Endodermal cell (in vitro differentiated cells): Measurements from ENCODE around the gene GIT1. TPM values are rescaled to one million over a fixed set of nuclear protein-coding genes. Genes with fewer than 3 reads are reported as not detected.
A peak's percentile ranks its signal among the peaks of the same experiment; 100 is the strongest.

Experiments
- DNase-seq: peaks from one replicate; pipeline ENCODE4 v3.0.0-alpha.2; 2017
- H3K27ac ChIP-seq: 2 replicates; pipeline ENCODE4 v1.5.1; 2013; ENCODE audit warnings: mild to moderate bottlenecking, low read depth, low read length, moderate library complexity
- H3K27me3 ChIP-seq: 2 replicates; pipeline ENCODE4 v1.6.1; 2013; ENCODE audit warnings: mild to moderate bottlenecking, low read length, moderate library complexity; ENCODE audit not compliant: insufficient read depth, control insufficient read depth, poor library complexity, severe bottlenecking
- H3K36me3 ChIP-seq: 2 replicates; pipeline ENCODE4 v1.7.0; 2013; ENCODE audit warnings: mild to moderate bottlenecking, low read length, moderate library complexity; ENCODE audit not compliant: control insufficient read depth, insufficient read depth
- H3K4me1 ChIP-seq: one replicate; pipeline ENCODE4 v1.7.0; 2013; ENCODE audit warnings: low read length; ENCODE audit not compliant: control insufficient read depth, insufficient read depth
- H3K4me3 ChIP-seq: 2 replicates; pipeline ENCODE4 v1.5.1; 2013; ENCODE audit warnings: mild to moderate bottlenecking, low read length, moderate library complexity
- H3K9ac ChIP-seq: 2 replicates; pipeline ENCODE4 v1.6.1; 2013; ENCODE audit warnings: mild to moderate bottlenecking, low read length, moderate library complexity; ENCODE audit not compliant: poor library complexity, severe bottlenecking; ENCODE audit errors: extremely low read depth
- H3K9me3 ChIP-seq: 2 replicates; pipeline ENCODE4 v1.6.1; 2013; ENCODE audit warnings: mild to moderate bottlenecking, low read length, moderate library complexity; ENCODE audit not compliant: control insufficient read depth
- H3K27ac Mint-ChIP-seq: 2 replicates; pipeline ENCODE4 v1.8.0; 2020; ENCODE audit warnings: mixed read lengths
- H3K27me3 Mint-ChIP-seq: 2 replicates; pipeline ENCODE4 v1.8.0; 2021; ENCODE audit warnings: mild to moderate bottlenecking, mixed read lengths; ENCODE audit not compliant: insufficient read depth
- H3K36me3 Mint-ChIP-seq: 2 replicates; pipeline ENCODE4 v1.8.0; 2020; ENCODE audit warnings: low read depth, mixed read lengths
- H3K4me1 Mint-ChIP-seq: 2 replicates; pipeline ENCODE4 v1.8.0; 2020; ENCODE audit warnings: mixed read lengths
- H3K4me3 Mint-ChIP-seq: 2 replicates; pipeline ENCODE4 v1.8.0; 2020; ENCODE audit warnings: mild to moderate bottlenecking, moderate library complexity, mixed read lengths
- H3K9me3 Mint-ChIP-seq: 2 replicates; pipeline ENCODE4 v1.8.0; 2020; ENCODE audit warnings: mild to moderate bottlenecking, mixed read lengths
- WGBS, 2 experiments: methylation state at CpG; one replicate each; pipeline versions ENCODE4 v1.1.5 to v1.1.7; 2013; ENCODE audit warnings: missing lambda C conversion rate in 2 of 2, mixed read lengths in 1 of 2; ENCODE audit not compliant: insufficient coverage in 1 of 2, insufficient read length in 1 of 2; 5-methylcytosine and 5-hydroxymethylcytosine counted together
- total RNA-seq, 2 donors: library from RNA; stranded (reverse); fragmentation: NEBNext Ultra II Directional in 1 of 2; extraction: Animal tissue kit (Norgen Biotek cat#: 25700) in 1 of 2; gene quantifications; 2 replicates in 1 of 2; 3 replicates in 1 of 2; pipeline ENCODE4 v1.2.1, GENCODE V29; 2021
- TF ChIP-seq, protein P1 (sequence below): fragments of 200-600 bp; sonication (generic); conservative IDR thresholded peaks from 2 replicates; pipeline ENCODE4 v1.5.0; 2021; ENCODE audit warnings: antibody characterized with exemption, mild to moderate bottlenecking

Gene GIT1
- total RNA-seq, 2 donors from 2014 or later = 45.0 to 61.8 TPM

DNA sequence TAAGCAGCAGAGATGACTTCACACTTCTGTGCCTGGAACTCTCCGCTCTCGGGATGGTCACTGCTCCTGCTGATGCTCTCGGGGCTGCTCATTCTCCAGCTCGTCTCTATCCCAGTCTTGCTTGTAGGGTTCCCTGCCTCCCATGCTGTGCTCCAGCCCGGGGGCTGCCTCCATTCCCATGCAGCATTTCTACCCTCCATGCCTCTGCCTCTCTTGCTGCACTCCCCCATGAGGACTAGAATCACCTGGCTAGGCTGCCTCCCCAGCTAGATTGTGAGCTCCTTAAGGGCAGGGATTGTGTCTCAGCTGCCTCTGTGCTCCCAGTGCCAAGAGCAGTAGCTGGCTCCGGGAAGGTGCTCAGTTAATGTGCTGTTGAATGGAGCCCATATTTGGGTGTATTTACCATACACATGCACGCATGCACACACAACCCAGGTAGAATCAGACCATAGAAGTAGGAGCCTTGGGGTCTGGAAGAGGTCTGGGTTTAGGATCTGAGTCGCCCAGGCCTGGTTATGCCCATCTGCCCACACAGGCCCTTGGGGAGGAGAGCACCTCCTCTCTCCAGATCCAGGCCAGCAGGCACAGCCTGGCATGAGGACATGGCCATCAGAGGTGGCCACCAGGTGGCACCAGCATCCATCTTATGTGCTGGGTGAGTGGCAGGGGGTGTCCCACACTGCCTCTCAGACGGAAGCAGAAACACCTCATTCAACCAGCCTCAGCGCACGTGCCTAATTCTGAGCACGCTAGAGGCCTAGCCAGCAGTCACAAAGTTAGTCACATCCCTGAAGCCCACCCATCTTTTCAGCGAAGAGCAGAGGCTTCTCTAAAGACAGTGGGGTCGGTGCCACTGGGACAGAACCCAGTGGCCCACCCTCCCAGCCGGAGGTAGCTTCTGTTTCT is 9.3 kb downstream of the GIT1 start:
- no peak overlapping the region for H3K27ac ChIP-seq
- Mint-ChIP-seq H3K27me3 (no peaks in the 10 kb centered on the region), H3K4me3 (no peak overlapping the region), H3K9me3 (no peaks in the 10 kb centered on the region), H3K36me3 (peaks cover 35% of the 10 kb centered on the region), H3K27ac (no peak overlapping the region), H3K4me1 (peaks cover 9% of the 10 kb centered on the region)
- H3K27me3 ChIP-seq = no peaks in the 10 kb centered on the region
- TF ChIP-seq, protein P1, sequence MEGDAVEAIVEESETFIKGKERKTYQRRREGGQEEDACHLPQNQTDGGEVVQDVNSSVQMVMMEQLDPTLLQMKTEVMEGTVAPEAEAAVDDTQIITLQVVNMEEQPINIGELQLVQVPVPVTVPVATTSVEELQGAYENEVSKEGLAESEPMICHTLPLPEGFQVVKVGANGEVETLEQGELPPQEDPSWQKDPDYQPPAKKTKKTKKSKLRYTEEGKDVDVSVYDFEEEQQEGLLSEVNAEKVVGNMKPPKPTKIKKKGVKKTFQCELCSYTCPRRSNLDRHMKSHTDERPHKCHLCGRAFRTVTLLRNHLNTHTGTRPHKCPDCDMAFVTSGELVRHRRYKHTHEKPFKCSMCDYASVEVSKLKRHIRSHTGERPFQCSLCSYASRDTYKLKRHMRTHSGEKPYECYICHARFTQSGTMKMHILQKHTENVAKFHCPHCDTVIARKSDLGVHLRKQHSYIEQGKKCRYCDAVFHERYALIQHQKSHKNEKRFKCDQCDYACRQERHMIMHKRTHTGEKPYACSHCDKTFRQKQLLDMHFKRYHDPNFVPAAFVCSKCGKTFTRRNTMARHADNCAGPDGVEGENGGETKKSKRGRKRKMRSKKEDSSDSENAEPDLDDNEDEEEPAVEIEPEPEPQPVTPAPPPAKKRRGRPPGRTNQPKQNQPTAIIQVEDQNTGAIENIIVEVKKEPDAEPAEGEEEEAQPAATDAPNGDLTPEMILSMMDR = peak; percentile 88
- 76 to 78% methylated on average over 14 to 15 of the region's 15 CpGs for WGBS, 2 experiments
- no peak overlapping the region for H3K9ac ChIP-seq
- H3K4me1 ChIP-seq = peaks cover 8% of the 10 kb centered on the region
- peak; percentile 97 for DNase-seq
- no peak overlapping the region for H3K4me3 ChIP-seq
- no peaks in the 10 kb centered on the region for H3K9me3 ChIP-seq
- peaks cover 30% of the 10 kb centered on the region for H3K36me3 ChIP-seq

DNA sequence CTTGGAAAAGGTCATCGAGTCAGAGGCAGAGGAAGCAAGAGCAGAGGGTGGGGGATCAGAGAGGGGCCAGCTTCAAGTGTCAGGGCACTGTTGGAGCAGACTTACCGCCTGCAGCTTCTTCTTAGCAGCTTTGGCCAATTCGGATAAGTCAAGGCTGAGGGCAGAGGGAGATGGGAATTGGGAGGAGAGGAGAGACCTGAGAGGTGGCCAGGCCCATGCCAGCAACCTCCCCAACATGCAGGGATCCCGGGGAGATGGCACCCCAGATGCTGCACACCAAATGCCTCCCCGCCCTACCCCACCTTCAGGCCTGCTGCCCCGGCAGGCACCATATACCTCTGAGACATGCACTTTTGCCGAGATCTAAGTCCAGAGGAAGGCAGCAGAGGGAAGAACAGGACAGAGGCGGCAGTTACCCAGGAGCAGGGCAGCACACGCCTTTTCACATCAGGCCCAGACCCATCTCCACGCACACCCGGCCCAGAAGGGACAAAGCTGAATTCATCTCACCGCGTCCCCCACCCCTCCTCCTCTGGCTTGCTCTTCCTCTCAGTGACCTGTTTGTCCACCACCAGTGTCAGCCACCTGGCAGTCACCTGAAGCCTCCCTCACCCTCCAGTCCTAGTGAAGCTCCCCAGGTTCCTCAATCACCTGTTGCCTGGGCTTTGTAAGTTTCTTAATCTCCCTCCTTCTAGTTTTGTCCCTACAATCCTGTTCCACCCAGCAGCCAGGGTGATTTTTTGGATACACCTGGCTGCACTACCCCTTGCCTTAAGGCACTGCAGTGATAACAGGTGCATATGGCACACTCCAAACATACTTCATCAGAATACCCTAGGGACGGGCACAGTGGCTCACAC is 10.6 kb downstream of the GIT1 start:
- no peaks in the 10 kb centered on the region for H3K9me3 ChIP-seq
- Mint-ChIP-seq H3K27me3 (no peaks in the 10 kb centered on the region), H3K9me3 (no peaks in the 10 kb centered on the region), H3K4me1 (peaks cover 1% of the 10 kb centered on the region), H3K4me3 (no peak overlapping the region), H3K27ac (no peak overlapping the region), H3K36me3 (peaks cover 39% of the 10 kb centered on the region)
- H3K36me3 ChIP-seq = peaks cover 41% of the 10 kb centered on the region
- no peaks in the 10 kb centered on the region for H3K27me3 ChIP-seq
- H3K9ac ChIP-seq = no peak overlapping the region
- H3K27ac ChIP-seq = no peak overlapping the region
- no peaks in the 10 kb centered on the region for H3K4me1 ChIP-seq
- no peak overlapping the region for H3K4me3 ChIP-seq
- TF ChIP-seq, protein P1 = no peak
- peak; percentile 32 for DNase-seq
- 91% methylated on average over 6 to 14 of the region's 14 CpGs for WGBS, 2 experiments

DNA sequence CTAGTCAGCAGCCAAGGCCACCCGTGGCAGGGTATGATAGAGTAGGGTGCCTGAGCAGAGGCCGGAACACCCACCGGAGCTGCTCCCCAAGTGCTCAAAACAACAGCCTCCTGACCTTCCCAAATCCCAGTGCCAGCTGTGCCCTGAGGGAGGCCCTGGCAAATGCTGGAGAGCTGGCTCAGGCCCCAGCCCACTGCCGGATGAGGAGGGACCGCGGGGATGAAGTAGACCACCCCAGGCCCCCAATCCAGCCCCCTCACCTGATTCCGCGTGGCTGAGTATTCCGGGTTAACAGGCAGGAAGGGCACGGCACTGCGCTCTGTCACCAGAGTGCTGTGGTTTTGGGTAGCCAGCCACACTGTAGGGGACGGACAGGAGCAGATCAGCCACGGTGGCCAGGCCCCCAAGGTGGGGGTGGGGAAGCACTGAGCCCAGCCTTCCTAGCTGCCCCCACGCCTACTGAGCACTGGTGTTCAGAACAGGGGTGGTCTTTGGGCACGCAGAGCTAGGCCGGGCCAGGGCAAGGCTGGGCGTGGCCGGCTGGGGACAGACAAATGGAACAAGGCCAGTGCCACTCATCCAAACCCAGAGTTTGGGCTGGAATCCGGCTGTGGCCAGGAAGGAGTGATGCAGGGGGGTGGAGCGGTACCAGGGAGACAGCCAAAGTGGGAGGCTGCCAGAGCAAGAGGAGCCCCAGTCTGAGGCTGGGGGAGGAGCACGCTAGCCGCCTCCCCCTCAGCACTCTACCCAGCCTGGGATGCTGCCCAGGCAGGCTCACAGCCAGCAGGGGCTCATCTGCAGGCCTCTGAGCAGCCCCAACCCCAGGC is 11.8 kb downstream of the GIT1 start:
- DNase-seq = peak; percentile 45
- H3K9me3 Mint-ChIP-seq = no peaks in the 10 kb centered on the region
- WGBS, 2 experiments = 90 to 96% methylated on average over 6 to 22 of the region's 22 CpGs
- H3K27ac ChIP-seq = no peak overlapping the region
- no peaks in the 10 kb centered on the region for H3K27me3 ChIP-seq
- TF ChIP-seq, protein P1 = no peak
- peaks cover 35% of the 10 kb centered on the region for H3K36me3 ChIP-seq
- no peak overlapping the region for H3K4me3 ChIP-seq
- H3K9me3 ChIP-seq = no peaks in the 10 kb centered on the region
- H3K4me1 ChIP-seq = no peaks in the 10 kb centered on the region
- no peak overlapping the region for H3K27ac Mint-ChIP-seq
- H3K36me3 Mint-ChIP-seq = peaks cover 28% of the 10 kb centered on the region
- peaks cover 1% of the 10 kb centered on the region for H3K4me1 Mint-ChIP-seq
- no peak overlapping the region for H3K9ac ChIP-seq
- no peaks in the 10 kb centered on the region for H3K27me3 Mint-ChIP-seq
- no peak overlapping the region for H3K4me3 Mint-ChIP-seq
